Right lobe of liver (tissue), 6 donors: ENCODE results near the gene PTTG1. TPM values are rescaled to one million over a fixed set of nuclear protein-coding genes. Genes with fewer than 3 reads are reported as not detected.

Source experiments
- ATAC-seq, 4 donors: fragments of 200-7000 bp; cut with Tn5 transposase; one replicate each; pipeline ENCODE4 v1.9.1; 2020; ENCODE audit warnings: mild to moderate bottlenecking in 4 of 4, moderate library complexity in 4 of 4
- DNase-seq, 3 donors: peaks; one replicate each; pipeline ENCODE4 v3.0.0-alpha.2; 2020
- H3K27ac ChIP-seq, 3 donors: fragments of 200-600 bp; one replicate each; pipeline ENCODE4 v1.8.0; 2022
- H3K27me3 ChIP-seq, 2 donors: fragments of 200-600 bp; one replicate each; pipeline ENCODE4 v1.8.0; 2022
- H3K36me3 ChIP-seq, 4 donors: fragments of 200-600 bp; sonication (generic) in 1 of 4; one replicate each; pipeline versions ENCODE4 v1.5.1 to v1.8.0; 2017 to 2022; ENCODE audit warnings: control low read depth in 1 of 4
- H3K4me1 ChIP-seq, 4 donors: fragments of 200-600 bp; sonication (generic) in 1 of 4; one replicate each; pipeline versions ENCODE4 v1.5.1 to v1.8.0; 2017 to 2022; ENCODE audit warnings: control low read depth in 1 of 4
- H3K4me3 ChIP-seq, 3 donors: fragments of 200-600 bp; one replicate each; pipeline ENCODE4 v1.8.0; 2022
- H3K9me3 ChIP-seq, 4 donors: fragments of 200-600 bp; sonication (generic) in 1 of 4; one replicate each; pipeline versions ENCODE4 v1.5.1 to v1.8.0; 2017 to 2022; ENCODE audit warnings: control low read depth in 1 of 4
- POLR2A ChIP-seq: fragments of 450-650 bp; IDR thresholded peaks from one replicate; pipeline ENCODE4 v1.6.1; 2017; ENCODE audit warnings: antibody characterized with exemption, mild to moderate bottlenecking
- WGBS: methylation state at CpG from one replicate; pipeline ENCODE4 v1.1.6; 2018; ENCODE audit warnings: low coverage, low lambda C conversion rate; ENCODE audit not compliant: insufficient coverage; ENCODE audit errors: missing lambda C conversion rate; 5-methylcytosine and 5-hydroxymethylcytosine counted together
- intact Hi-C, 2 donors: fragments of 100-400 bp; cut with DNase I; formaldehyde crosslinking; loops; one replicate each; pipeline versions ENCODE4 v1.11.2 to v1.14.1; 2022
- total RNA-seq, 6 experiments: library from RNA; depleted of rRNA in 2 of 6; stranded (reverse); fragments of >200 nt in 2 of 6; fragmentation: NEBNext Ultra II Directional in 3 of 6; extraction: Animal tissue kit (Norgen Biotek cat#: 25700) in 3 of 6; gene quantifications; one replicate each; pipeline versions ENCODE4 v1.1.0 to v1.2.4, GENCODE V29; 2016 to 2023
- TF ChIP-seq, protein P1 (sequence below), 4 donors: fragments of 200-600 bp in 3 of 4; fragments of 450-650 bp in 1 of 4; IDR thresholded peaks; one replicate each; pipeline versions ENCODE4 v1.5.1 to v1.8.0; 2016 to 2022; ENCODE audit warnings: antibody characterized with exemption in 4 of 4, mild to moderate bottlenecking in 2 of 4
- donor health status: DM: no; HTN: yes; CAD: no.
- donor health status: DM: no; HTN: no; CAD: no.
- donor health status: DM: no; HTN: no; CAD: no.
- donor health status: DM: no; HTN: yes; CAD: no.
- donor health status: DM: no; HTN: yes; CAD: no.

Gene PTTG1
- total RNA-seq, 6 experiments from 2014 or later, result 0.51 to 5.9 (median 2.6) TPM

GRCh38 chr5:160397492-160397891 is 24.2 kb upstream of the PTTG1 start:
- ATAC-seq (no peak), DNase-seq (no peak)
- peaks cover 0 to 10% (median 0%) of the 10 kb centered on the region in 4 donors for H3K4me1 ChIP-seq
- intact Hi-C loops, result no loop called here
- TF ChIP-seq, protein P1, sequence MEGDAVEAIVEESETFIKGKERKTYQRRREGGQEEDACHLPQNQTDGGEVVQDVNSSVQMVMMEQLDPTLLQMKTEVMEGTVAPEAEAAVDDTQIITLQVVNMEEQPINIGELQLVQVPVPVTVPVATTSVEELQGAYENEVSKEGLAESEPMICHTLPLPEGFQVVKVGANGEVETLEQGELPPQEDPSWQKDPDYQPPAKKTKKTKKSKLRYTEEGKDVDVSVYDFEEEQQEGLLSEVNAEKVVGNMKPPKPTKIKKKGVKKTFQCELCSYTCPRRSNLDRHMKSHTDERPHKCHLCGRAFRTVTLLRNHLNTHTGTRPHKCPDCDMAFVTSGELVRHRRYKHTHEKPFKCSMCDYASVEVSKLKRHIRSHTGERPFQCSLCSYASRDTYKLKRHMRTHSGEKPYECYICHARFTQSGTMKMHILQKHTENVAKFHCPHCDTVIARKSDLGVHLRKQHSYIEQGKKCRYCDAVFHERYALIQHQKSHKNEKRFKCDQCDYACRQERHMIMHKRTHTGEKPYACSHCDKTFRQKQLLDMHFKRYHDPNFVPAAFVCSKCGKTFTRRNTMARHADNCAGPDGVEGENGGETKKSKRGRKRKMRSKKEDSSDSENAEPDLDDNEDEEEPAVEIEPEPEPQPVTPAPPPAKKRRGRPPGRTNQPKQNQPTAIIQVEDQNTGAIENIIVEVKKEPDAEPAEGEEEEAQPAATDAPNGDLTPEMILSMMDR (IDR thresholded peaks at IDR 0.05), result no peak
- no peak for TF ChIP-seq POLR2A
- peaks cover 0 to 9% (median 0%) of the 10 kb centered on the region in 4 donors for H3K36me3 ChIP-seq
- no peaks in the 10 kb centered on the region for H3K9me3 ChIP-seq
- no peaks in the 10 kb centered on the region for H3K27me3 ChIP-seq
- 94% methylated on average over 1 of the region's 1 CpG for WGBS
- H3K27ac ChIP-seq, result no peak overlapping the region
- H3K4me3 ChIP-seq, result no peak overlapping the region

- no peak for ATAC-seq
- no peak for TF ChIP-seq POLR2A
- TF ChIP-seq, protein P1 (IDR thresholded peaks at IDR 0.05), result no peak
- H3K27me3 ChIP-seq, result no peaks in the 10 kb centered on the region
- peak overlapping the region in 1 of 3 donors; percentile 87 for H3K27ac ChIP-seq
- H3K36me3 ChIP-seq, result peaks cover 0 to 22% (median 6%) of the 10 kb centered on the region in 4 donors
- peaks cover 0 to 10% (median 0%) of the 10 kb centered on the region in 4 donors for H3K4me1 ChIP-seq
- intact Hi-C loops, result no loop called here
- DNase-seq, result no peak
- H3K9me3 ChIP-seq, result no peaks in the 10 kb centered on the region
- peak overlapping the region; percentile 69 to 79 (median 73) for H3K4me3 ChIP-seq
- 52% methylated on average over 4 of the region's 4 CpGs for WGBS
Measured at GRCh38 chr5:160398806-160399205, 22.8 kb upstream of the PTTG1 start.

DNA sequence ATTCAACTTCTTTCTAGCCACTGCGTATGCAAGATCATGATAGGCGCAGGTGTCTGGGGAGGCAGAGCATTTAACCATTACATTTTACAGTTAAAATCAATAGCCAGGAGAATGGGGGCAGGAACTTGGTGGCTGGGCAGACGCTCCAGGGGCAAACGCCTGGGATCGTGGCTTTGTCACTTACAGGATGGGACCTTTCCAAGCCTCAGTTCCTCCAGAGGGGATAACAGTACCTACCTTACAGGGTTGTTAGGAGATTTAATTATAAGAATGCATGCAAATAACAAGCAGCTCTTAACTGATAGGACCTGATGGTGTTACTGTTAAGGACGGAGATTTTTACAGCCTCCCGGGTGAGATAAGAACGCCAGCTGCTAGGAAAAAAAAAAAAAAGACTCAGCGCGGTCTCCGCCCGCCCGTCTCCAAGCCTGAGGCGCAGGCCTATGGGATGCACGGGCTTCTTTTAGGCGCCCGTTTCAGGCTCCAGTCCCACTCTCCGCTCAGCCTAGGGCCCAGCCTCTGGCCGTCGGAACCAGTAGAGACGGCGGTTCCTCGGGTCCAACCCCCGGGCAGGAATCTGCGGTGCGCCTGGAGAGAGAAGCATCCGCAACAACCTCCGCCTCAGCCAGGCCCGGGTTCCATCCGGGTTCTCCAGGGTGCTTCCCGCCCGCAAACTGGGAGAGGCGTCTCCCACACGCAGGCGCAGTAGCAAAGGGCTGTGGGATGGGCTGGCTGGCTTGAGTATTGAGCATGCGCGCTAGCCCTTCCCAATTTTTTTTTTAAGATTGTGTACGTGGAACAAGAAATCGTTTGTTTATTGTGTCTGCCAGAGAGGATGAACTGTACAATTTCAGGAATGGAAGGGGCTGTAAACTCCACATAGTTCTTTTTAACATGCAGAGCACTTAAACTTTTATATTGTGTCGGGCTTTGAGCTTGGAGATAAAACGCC is 22.0 kb upstream of the PTTG1 start, which contains the start of gene FAM200C:
FAM200C (minus strand) TSS at position 653 of the 952 bp plus-strand sequence. CDS start 4,564 bp downstream, outside the sequence.
- ATAC-seq (peak; percentile 98 to 99 (median 99)), DNase-seq (peak; percentile 92 to 94 (median 93))
- Histone ChIP-seq H3K36me3 (peaks cover 0 to 30% (median 12%) of the 10 kb centered on the region in 4 donors), H3K9me3 (no peaks in the 10 kb centered on the region), H3K27me3 (no peaks in the 10 kb centered on the region), H3K4me3 (peak within 1 kb of the TSS; percentile 69 to 79 (median 73)), H3K27ac (peak within 1 kb of the TSS; percentile 53 to 87 (median 61)), H3K4me1 (peaks cover 0 to 10% (median 0%) of the 10 kb centered on the region in 4 donors)
- WGBS, result 2% methylated on average over 19 of the region's 41 CpGs
- intact Hi-C loops, result no loop called here
- TF ChIP-seq, protein P1 (IDR thresholded peaks at IDR 0.05), result no peak
- peak; percentile 75 for TF ChIP-seq POLR2A

- peaks cover 0 to 14% (median 5%) of the 10 kb centered on the region in 4 donors for H3K36me3 ChIP-seq
- H3K4me1 ChIP-seq, result peaks cover 0 to 15% (median 4%) of the 10 kb centered on the region in 4 donors
- H3K27ac ChIP-seq, result peak within 1 kb of the TSS; percentile 86 to 90 (median 88)
- peak; percentile 89 to 95 (median 91) for ATAC-seq
- H3K9me3 ChIP-seq, result no peaks in the 10 kb centered on the region
- DNase-seq, result peak; percentile 92 to 94 (median 93)
- TF ChIP-seq, protein P1 (IDR thresholded peaks at IDR 0.05), result no peak
- peak; percentile 65 for TF ChIP-seq POLR2A
- peak within 1 kb of the TSS; percentile 68 to 84 (median 81) for H3K4me3 ChIP-seq
- WGBS, result under 1% methylated on average over 48 of the region's 48 CpGs
- H3K27me3 ChIP-seq, result no peaks in the 10 kb centered on the region
- intact Hi-C loops, result no loop called here
Measured at GRCh38 chr5:160418561-160419457, 2.8 kb upstream of the PTTG1 start, which contains the start of gene SLU7. Gene SLU7, minus strand, starts transcription at chr5:160419081. Its CDS starts 3,787 bp downstream, at chr5:160415294.
